ENCODE results near the gene CLDND2.

The CLDND2 gene

DNA sequence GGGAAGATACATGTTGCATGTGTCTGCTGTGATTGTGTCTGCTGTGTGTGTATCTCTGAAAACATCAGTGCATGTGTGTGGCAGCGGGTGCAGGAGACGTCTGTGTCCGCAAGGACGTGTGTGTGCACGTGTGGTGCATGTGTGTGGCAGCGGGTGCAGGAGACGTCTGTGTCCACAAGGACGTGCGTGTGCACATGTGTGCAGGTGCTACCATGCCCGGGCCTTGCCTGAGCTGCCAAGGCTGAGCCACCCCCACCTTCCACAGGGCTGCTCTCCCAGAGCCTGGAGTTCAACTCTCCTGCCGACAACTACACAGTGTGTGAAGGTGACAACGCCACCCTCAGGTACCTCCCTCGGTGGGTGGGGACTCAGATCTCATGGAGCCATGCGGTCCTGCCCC, 47.0 kb downstream of the CLDND2 start:
- H3K4me1 ChIP-seq (ENCODE audit: control insufficient read depth, insufficient read depth, low read length): no peaks in the 10 kb centered on the region; the same call in 1 of the 2 replicates
- H3K36me3 ChIP-seq (ENCODE audit: control insufficient read depth in 2 of 2, insufficient read depth in 1 of 2, low read length in 2 of 2): no peaks in the 10 kb centered on the region
- no peak for TF ChIP-seq ZNF174 (tag by site-specific recombination; IDR thresholded peaks at IDR 0.05)
- TF ChIP-seq, protein P1, sequence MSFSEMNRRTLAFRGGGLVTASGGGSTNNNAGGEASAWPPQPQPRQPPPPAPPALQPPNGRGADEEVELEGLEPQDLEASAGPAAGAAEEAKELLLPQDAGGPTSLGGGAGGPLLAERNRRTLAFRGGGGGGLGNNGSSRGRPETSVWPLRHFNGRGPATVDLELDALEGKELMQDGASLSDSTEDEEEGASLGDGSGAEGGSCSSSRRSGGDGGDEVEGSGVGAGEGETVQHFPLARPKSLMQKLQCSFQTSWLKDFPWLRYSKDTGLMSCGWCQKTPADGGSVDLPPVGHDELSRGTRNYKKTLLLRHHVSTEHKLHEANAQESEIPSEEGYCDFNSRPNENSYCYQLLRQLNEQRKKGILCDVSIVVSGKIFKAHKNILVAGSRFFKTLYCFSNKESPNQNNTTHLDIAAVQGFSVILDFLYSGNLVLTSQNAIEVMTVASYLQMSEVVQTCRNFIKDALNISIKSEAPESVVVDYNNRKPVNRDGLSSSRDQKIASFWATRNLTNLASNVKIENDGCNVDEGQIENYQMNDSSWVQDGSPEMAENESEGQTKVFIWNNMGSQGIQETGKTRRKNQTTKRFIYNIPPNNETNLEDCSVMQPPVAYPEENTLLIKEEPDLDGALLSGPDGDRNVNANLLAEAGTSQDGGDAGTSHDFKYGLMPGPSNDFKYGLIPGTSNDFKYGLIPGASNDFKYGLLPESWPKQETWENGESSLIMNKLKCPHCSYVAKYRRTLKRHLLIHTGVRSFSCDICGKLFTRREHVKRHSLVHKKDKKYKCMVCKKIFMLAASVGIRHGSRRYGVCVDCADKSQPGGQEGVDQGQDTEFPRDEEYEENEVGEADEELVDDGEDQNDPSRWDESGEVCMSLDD (tag by site-specific recombination; IDR thresholded peaks at IDR 0.05): no peak
- no peak for TF ChIP-seq ZNF530 (tag by site-specific recombination; IDR thresholded peaks at IDR 0.05; ENCODE audit: low read depth)
- TF ChIP-seq, protein P2, sequence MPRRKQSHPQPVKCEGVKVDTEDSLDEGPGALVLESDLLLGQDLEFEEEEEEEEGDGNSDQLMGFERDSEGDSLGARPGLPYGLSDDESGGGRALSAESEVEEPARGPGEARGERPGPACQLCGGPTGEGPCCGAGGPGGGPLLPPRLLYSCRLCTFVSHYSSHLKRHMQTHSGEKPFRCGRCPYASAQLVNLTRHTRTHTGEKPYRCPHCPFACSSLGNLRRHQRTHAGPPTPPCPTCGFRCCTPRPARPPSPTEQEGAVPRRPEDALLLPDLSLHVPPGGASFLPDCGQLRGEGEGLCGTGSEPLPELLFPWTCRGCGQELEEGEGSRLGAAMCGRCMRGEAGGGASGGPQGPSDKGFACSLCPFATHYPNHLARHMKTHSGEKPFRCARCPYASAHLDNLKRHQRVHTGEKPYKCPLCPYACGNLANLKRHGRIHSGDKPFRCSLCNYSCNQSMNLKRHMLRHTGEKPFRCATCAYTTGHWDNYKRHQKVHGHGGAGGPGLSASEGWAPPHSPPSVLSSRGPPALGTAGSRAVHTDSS (tag by site-specific recombination; IDR thresholded peaks at IDR 0.05): no peak
- no peak for TF ChIP-seq ZNF768 (tag by site-specific recombination; IDR thresholded peaks at IDR 0.05)
- no peak for TF ChIP-seq EGR2 (tag by site-specific recombination; IDR thresholded peaks at IDR 0.05; ENCODE audit: low read depth)
- TF ChIP-seq, protein P3, sequence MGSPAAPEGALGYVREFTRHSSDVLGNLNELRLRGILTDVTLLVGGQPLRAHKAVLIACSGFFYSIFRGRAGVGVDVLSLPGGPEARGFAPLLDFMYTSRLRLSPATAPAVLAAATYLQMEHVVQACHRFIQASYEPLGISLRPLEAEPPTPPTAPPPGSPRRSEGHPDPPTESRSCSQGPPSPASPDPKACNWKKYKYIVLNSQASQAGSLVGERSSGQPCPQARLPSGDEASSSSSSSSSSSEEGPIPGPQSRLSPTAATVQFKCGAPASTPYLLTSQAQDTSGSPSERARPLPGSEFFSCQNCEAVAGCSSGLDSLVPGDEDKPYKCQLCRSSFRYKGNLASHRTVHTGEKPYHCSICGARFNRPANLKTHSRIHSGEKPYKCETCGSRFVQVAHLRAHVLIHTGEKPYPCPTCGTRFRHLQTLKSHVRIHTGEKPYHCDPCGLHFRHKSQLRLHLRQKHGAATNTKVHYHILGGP (tag by site-specific recombination; IDR thresholded peaks at IDR 0.05): no peak
- TF ChIP-seq SETDB1 (IDR thresholded peaks at IDR 0.05; ENCODE audit: insufficient read length, low read length): no peak
- TF ChIP-seq ZNF223 (tag by site-specific recombination; IDR thresholded peaks at IDR 0.05): no peak
- TF ChIP-seq ZNF561 (tag by site-specific recombination; IDR thresholded peaks at IDR 0.05; ENCODE audit: borderline replicate concordance): no peak
- TF ChIP-seq ZBTB1 (tag by site-specific recombination; IDR thresholded peaks at IDR 0.05): no peak
- no peak for TF ChIP-seq ZXDB (tag by site-specific recombination; IDR thresholded peaks at IDR 0.05)
- ChIA-PET POLR2A (no interaction called here), CTCF (no interaction called here)
- no peak overlapping the region for H3K4me3 ChIP-seq (ENCODE audit: low read depth, low read length)
- H3K9me3 ChIP-seq (ENCODE audit: control insufficient read depth, insufficient read depth, low read depth, low read length): no peaks in the 10 kb centered on the region
- H3K27ac ChIP-seq (ENCODE audit: extremely low read depth, low read depth, low read length): no peak overlapping the region

DNA sequence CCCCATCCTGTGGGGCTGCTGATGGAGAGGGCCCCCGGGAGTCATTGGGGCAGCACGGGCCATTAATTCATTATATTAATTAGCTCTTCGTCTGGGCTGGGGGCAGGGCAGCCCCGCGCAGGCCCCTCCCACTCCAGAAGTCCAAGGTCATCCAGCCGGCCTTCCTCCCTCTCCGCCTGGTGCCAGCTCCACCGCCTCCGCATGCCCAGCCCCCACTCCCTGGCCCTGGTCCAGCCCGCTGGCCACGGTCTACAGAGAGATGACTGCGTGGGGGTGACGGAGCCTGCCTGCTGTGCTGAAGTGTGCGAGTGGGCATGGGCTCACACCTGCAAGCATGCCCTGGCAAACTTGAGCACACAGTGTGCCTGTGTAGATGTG, 48.5 kb downstream of the CLDND2 start:
- H3K4me3 ChIP-seq (ENCODE audit: low read depth, low read length): no peak overlapping the region
- no peak overlapping the region for H3K27ac ChIP-seq (ENCODE audit: extremely low read depth, low read depth, low read length)
- no peaks in the 10 kb centered on the region for H3K9me3 ChIP-seq (ENCODE audit: control insufficient read depth, insufficient read depth, low read depth, low read length)
- no peaks in the 10 kb centered on the region; the same call in 1 of the 2 replicates for H3K4me1 ChIP-seq (ENCODE audit: control insufficient read depth, insufficient read depth, low read length)
- TF ChIP-seq ZFHX2 (tag by site-specific recombination; conservative IDR thresholded peaks at IDR 0.05) (peak; percentile 99), ZIC2 (tag by site-specific recombination; IDR thresholded peaks at IDR 0.05) (peak; percentile 30; the same call in 1 of the 2 replicates), EGR2 (tag by site-specific recombination; IDR thresholded peaks at IDR 0.05; ENCODE audit: low read depth) (peak; percentile 98), ZNF658 (tag by site-specific recombination; IDR thresholded peaks at IDR 0.05) (no peak)
- no peaks in the 10 kb centered on the region for H3K36me3 ChIP-seq (ENCODE audit: control insufficient read depth in 2 of 2, insufficient read depth in 1 of 2, low read length in 2 of 2)
- ChIA-PET POLR2A (interaction anchor here (0.6 kb wide), 1 partner anchor 19 kb away, joined by 3 read pairs; no protein-coding TSS in a partner anchor), CTCF (interaction anchor here (0.9 kb wide), 1 partner anchor 8 kb away, joined by 3 read pairs; no protein-coding TSS in a partner anchor)

DNA sequence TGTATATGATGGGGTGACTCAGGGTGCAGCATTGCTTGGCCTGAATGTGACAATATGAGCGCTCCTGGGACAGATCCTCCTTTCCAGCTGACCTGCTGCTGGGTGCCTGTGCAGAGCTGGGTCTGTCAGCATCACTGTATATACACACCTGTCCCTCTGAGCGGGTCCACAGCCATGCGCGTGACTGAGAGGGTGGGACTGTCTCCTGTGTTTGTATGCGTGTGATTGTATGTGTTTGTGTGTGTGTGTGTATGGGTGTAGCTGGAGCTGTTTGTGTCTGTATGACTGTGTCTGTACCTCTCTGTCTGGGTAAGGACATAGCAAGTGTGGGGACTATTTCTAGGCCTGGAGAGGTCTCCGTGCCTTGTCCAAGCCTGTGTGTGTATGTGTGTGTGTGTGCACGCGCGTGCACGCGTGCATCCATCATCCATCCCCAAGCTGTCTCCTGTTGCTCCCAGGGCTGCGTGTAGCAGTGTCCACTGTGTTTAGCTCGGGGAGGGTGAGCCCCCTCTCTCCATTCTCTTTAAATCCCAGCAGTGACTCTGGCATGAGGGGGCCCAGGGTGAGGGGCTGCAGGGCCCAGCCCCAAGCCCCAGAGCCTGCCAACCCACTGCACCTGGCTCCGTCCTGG, 49.0 kb downstream of the CLDND2 start:
- Histone ChIP-seq H3K9me3 (ENCODE audit: control insufficient read depth, insufficient read depth, low read depth, low read length) (no peaks in the 10 kb centered on the region), H3K4me3 (ENCODE audit: low read depth, low read length) (no peak overlapping the region), H3K36me3 (ENCODE audit: control insufficient read depth in 2 of 2, insufficient read depth in 1 of 2, low read length in 2 of 2) (no peaks in the 10 kb centered on the region), H3K27ac (ENCODE audit: extremely low read depth, low read depth, low read length) (no peak overlapping the region), H3K4me1 (ENCODE audit: control insufficient read depth, insufficient read depth, low read length) (no peaks in the 10 kb centered on the region; the same call in 1 of the 2 replicates)
- ChIA-PET POLR2A (interaction anchor here (0.6 kb wide), 1 partner anchor 20 kb away, joined by 3 read pairs; no protein-coding TSS in a partner anchor), CTCF (interaction anchor here (0.6 to 0.9 kb wide), 3 partner anchors 9 to 763 kb away, joined by 3 to 4 read pairs (median 3); no protein-coding TSS in a partner anchor)
- TF ChIP-seq ZNF155 (tag by site-specific recombination; IDR thresholded peaks at IDR 0.05): no peak
- TF ChIP-seq, protein P2 (tag by site-specific recombination; IDR thresholded peaks at IDR 0.05): no peak
- TF ChIP-seq, protein P4, sequence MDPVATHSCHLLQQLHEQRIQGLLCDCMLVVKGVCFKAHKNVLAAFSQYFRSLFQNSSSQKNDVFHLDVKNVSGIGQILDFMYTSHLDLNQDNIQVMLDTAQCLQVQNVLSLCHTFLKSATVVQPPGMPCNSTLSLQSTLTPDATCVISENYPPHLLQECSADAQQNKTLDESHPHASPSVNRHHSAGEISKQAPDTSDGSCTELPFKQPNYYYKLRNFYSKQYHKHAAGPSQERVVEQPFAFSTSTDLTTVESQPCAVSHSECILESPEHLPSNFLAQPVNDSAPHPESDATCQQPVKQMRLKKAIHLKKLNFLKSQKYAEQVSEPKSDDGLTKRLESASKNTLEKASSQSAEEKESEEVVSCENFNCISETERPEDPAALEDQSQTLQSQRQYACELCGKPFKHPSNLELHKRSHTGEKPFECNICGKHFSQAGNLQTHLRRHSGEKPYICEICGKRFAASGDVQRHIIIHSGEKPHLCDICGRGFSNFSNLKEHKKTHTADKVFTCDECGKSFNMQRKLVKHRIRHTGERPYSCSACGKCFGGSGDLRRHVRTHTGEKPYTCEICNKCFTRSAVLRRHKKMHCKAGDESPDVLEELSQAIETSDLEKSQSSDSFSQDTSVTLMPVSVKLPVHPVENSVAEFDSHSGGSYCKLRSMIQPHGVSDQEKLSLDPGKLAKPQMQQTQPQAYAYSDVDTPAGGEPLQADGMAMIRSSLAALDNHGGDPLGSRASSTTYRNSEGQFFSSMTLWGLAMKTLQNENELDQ (tag by site-specific recombination; IDR thresholded peaks at IDR 0.05; ENCODE audit: low read depth): no peak
- TF ChIP-seq ZNF146 (tag by site-specific recombination; IDR thresholded peaks at IDR 0.05): no peak
- no peak for TF ChIP-seq ZNF16 (tag by site-specific recombination; IDR thresholded peaks at IDR 0.05; ENCODE audit: low read depth)
- TF ChIP-seq ZNF23 (tag by site-specific recombination; IDR thresholded peaks at IDR 0.05; ENCODE audit: borderline replicate concordance): no peak
